22Rv1 (cell line): ENCODE results near the gene SCN8A.

Experiments
- ZFX ChIP-seq: fragments of 450-650 bp; IDR thresholded peaks from 2 replicates; pipeline ENCODE4 v1.6.1; 2017; ENCODE audit warnings: antibody characterized with exemption, borderline replicate concordance
- TF ChIP-seq, protein P1 (sequence below): fragments of 450-650 bp; IDR thresholded peaks from 2 replicates; pipeline ENCODE4 v1.5.1; 2017; ENCODE audit warnings: mild to moderate bottlenecking

DNA sequence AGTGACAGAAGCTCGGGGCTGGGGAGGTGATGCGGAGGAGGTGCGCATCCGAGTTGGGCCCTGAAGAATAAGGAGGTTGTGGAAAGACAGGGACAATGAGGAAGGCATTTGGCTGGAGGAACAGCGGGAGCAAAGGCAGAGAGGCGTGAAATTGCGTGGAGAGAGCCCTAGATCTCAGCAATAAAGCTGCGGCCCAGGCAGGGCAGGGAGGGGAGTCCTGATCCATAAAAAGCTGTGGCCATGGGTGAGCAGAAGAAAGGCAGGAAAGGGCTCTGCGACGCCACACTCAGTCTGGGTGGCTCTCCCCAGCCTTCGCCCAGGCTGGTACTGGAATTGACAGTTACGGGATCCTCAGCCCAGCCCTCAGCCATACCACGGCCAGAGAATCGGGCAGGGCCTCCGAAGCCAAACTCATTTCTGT, 255.2 kb downstream of the SCN8A start:
- TF ChIP-seq, protein P1, sequence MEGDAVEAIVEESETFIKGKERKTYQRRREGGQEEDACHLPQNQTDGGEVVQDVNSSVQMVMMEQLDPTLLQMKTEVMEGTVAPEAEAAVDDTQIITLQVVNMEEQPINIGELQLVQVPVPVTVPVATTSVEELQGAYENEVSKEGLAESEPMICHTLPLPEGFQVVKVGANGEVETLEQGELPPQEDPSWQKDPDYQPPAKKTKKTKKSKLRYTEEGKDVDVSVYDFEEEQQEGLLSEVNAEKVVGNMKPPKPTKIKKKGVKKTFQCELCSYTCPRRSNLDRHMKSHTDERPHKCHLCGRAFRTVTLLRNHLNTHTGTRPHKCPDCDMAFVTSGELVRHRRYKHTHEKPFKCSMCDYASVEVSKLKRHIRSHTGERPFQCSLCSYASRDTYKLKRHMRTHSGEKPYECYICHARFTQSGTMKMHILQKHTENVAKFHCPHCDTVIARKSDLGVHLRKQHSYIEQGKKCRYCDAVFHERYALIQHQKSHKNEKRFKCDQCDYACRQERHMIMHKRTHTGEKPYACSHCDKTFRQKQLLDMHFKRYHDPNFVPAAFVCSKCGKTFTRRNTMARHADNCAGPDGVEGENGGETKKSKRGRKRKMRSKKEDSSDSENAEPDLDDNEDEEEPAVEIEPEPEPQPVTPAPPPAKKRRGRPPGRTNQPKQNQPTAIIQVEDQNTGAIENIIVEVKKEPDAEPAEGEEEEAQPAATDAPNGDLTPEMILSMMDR = no peak
- TF ChIP-seq ZFX = no peak
